GF-D8 (cell line): Measurements from ENCODE around the gene EFHD2.
"Not testable (repeated sequence)": the region's sequence is repeated elsewhere in the genome, so short reads cannot be mapped to it uniquely, and the experiment has no call there.

ENCODE experiments used
- DNase-seq: peaks from one replicate; lab custom pipeline; 2025; lab: John Stamatoyannopoulos, UW

The EFHD2 gene

GRCh38 chr1:15388201-15388880 is 21.3 kb upstream of the EFHD2 start:
- DNase-seq = no peak

DNA sequence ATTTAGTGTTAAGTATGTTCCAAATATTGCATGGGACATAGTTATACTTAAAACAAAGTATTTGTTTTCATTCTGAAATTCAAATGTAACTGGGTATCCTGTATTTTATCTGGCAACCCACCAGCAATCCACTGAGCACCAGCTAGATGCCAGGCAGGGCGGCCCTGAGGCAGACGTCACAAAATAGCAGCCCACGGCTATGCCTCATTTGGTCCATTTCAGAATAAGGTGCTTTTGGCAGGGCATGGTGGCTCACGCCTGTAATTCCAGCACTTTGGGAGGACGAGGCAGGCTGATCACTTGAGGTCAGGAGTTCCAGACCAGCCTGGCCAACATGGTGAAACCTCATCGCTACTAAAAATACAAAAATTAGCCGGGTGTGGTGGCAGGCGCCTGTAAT is 19.9 kb upstream of the EFHD2 start:
- DNase-seq = not testable (repeated sequence)

- DNase-seq = no peak
Measured at GRCh38 chr1:15390667-15391066, 19.0 kb upstream of the EFHD2 start.

DNA sequence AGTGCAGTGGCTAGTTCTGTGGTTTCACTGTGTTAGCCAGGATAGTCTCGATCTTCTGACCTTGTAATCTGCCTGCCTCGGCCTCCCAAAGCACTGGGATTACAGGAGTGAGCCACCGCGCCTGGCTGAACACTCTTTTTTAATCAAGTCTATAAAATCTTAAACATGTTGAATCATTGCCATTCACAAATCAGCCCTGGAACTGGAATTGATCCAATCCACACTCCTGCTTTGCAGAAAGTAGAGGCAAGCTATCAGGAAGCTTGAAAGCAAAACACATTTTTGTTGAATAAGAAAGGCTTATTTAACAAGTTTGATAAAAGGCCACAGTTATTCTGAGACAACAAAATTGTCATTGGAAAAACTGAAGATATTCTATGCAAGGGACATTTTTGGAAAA is 18.3 kb upstream of the EFHD2 start:
- no peak for DNase-seq

GRCh38 chr1:15393475-15394257 is 16.0 kb upstream of the EFHD2 start:
- no peak for DNase-seq

GRCh38 chr1:15394258-15394690 is 15.4 kb upstream of the EFHD2 start:
- DNase-seq = no peak

- no peak for DNase-seq
Measured at GRCh38 chr1:15397236-15397635, 12.5 kb upstream of the EFHD2 start.

DNA sequence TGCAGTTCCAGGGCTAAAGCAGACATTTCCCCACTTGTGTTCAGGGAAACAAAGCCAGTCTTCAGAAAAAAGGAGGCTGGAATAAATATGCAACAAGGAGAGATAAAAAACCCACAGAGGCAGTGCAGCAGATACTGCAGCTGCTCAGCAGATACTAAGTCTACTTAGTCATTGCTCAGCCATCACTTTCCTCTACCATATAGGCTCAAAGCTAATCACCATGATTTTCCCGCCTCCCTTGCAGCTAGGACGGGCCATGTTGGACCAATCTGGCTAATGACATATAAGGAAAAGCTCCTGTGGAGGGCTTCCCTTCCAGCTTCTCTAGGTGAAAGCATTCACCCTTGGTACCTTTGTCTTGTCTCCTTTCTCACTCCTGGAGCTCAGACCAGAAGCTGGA is 10.0 kb upstream of the EFHD2 start:
- no peak for DNase-seq

GRCh38 chr1:15400627-15401026 is 9.1 kb upstream of the EFHD2 start:
- no peak for DNase-seq

- DNase-seq = no peak
Measured at GRCh38 chr1:15401391-15402055, 8.2 kb upstream of the EFHD2 start.

GRCh38 chr1:15402809-15403450 is 6.8 kb upstream of the EFHD2 start:
- no peak for DNase-seq

GRCh38 chr1:15403962-15404580 is 5.6 kb upstream of the EFHD2 start:
- DNase-seq = no peak

DNA sequence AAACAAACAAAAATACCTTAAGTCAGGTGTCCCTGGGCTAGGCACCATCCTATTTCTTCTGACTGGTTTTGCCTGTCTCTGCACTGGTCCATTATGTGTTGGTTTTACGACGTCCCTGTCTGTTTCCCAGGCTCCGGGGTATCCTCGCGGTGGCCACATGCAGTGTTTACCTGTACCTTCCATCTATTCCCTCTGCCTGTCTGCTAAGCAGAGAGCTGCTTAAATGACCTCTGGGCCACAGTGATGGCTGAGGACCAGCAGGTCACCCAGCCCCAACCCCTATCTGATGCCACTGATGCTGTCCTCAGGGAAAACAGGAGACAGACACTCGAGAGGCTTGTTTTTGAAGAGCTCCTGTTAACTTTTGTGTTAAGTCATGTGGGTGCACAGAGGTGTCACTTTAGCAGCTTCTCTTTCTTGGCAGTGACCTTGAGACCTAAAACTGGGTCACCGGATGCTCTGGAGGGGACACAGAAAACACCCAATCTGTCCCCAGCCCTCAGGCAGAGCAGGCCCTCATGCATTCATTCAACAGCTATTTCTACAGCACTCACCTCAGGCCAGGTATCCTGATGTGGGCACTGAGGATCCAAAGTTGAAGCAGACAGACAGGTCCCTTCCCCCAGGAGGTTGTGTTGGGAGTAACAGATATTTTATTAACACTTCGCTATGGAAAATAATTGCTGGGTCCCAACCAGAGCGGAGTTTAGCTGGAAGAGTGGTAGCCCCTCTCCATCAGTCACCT is 4.4 kb upstream of the EFHD2 start:
- no peak for DNase-seq

DNA sequence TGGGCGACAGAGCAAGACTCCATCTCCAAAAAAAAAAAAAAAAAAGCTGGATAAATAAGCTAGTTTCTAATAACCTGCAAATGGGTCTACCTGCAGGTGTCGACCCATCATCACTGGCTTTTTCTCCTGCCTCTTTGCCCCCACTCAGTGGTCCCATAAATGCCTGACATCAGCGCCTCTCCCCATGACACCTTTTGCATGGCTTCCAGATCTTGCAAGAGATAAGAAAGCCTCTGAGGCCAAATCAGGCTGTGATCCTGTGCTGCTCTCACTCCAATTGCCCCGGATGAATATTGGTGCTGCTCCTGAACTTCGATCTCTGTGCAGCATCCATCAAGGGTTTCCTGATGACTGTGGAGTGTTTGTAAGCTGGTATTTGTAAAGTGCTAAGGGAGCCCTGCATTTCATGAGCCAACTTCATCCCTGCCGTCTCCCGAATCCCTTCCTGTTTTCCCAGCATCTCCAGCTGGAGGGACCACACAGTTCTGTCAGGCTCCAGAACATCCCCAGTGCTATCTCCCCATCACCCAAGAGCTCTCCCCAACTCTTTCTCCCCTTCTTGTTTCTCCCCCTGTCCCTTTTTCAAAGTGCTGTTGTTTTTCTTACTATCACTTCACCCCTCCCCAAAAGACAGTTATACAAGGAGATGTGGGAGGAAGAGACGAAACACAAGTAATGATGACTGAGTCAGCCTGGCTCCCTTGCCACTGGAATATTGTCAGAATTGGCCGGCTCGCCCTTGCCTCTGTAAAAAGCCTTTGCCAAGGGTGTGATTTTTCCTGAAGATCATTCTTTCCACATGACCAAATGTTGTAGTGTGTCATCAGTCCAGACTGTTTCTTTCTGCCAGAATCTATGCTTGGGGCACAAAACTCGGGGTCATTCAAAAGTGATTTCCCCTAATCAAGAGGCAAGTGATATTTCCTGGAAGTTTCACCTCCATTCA is 2.8 kb upstream of the EFHD2 start:
- DNase-seq = no peak

- DNase-seq = no peak
Measured at GRCh38 chr1:15407580-15407979, 2.1 kb upstream of the EFHD2 start.

DNA sequence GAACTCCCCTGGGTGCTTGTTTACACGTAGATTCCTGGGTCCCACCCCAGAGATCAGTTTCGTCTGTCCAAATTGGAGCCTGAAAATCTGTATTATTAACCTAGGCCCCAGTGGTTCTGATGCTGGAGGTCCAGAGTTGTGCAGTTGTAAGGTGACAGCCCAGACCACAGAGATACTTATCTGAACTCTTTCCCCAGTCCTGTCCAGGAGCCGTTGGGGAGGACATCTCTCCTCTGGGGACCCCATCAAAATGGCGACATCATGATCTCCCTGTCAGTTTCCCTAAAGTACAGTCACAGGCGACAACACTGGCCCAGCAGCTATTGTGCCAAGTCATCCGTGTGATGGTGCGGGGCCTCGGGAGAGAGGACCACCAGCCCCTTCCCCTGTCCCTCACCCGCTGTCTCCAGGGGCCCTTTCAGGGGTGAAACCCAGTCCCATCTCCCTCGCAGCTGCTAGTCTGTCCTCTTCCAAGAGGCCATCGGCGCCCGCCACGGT is 749 bp upstream of the EFHD2 start:
- DNase-seq = no peak

- DNase-seq = no peak
Measured at GRCh38 chr1:15410223-15410883, 665 bp downstream of the EFHD2 start.

GRCh38 chr1:15410884-15411245 is 1.2 kb downstream of the EFHD2 start:
- no peak for DNase-seq

DNA sequence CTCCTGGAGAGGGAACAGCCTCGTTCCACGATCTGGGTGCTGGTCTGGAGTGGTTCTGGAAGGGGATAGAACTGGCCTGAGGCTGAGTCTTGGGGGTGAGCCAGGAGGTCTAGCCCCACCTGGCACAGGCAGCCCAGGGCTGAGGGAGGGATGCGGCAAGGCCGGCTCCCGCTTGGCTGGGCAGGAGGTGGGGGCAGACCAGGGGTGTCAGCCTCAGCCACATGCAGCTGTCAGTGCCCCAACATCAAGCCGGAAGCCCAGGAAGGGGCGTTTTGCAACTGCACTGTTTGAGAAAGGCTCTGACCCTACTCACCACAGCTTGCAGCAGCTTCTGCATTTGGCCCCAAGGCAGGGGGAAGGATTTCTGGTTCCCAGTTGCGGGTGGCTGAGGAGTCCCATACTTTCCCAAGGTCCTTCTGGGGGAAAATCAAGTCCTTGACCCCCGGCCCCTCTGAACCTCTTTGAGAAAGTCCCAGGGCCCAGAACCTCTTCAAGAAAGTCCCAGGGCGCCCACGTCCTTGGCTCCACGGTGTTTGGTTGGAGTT is 2.0 kb downstream of the EFHD2 start:
- DNase-seq = peak; percentile 92
